GM19023 (cell line): ENCODE data around the gene PRKN.
"Not testable (repeated sequence)": the region's sequence is repeated elsewhere in the genome, so short reads cannot be mapped to it uniquely, and the experiment has no call there.

Source experiments
- ATAC-seq: cut with Tn5 transposase; IDR thresholded peaks from one replicate; pipeline ENCODE4 v1.9.1; 2021; ENCODE audit warnings: mild to moderate bottlenecking, moderate library complexity; ENCODE audit not compliant: unreplicated experiment

Gene PRKN

GRCh38 chr6:161882196-161882765 lies 845.3 kb downstream of the PRKN start:
- ATAC-seq: no peak

GRCh38 chr6:161880056-161880455 lies 847.5 kb downstream of the PRKN start:
- ATAC-seq: no peak

- ATAC-seq: no peak
These were observed 851.3 kb downstream of the PRKN start for GRCh38 chr6:161876231-161876630.

- no peak for ATAC-seq
These were observed 857.2 kb downstream of the PRKN start for GRCh38 chr6:161870236-161870901.

- ATAC-seq: no peak
These were observed 858.1 kb downstream of the PRKN start for GRCh38 chr6:161869491-161869890.

GRCh38 chr6:161866570-161866969 lies 861.0 kb downstream of the PRKN start:
- no peak for ATAC-seq

- ATAC-seq: not testable (repeated sequence)
These were observed 866.5 kb downstream of the PRKN start for GRCh38 chr6:161861061-161861460.

GRCh38 chr6:161853657-161854056 lies 873.9 kb downstream of the PRKN start:
- no peak for ATAC-seq

GRCh38 chr6:161851486-161851885 lies 876.1 kb downstream of the PRKN start:
- not testable (repeated sequence) for ATAC-seq

GRCh38 chr6:161850562-161850961 lies 877.0 kb downstream of the PRKN start:
- no peak for ATAC-seq

- ATAC-seq: no peak
These were observed 879.9 kb downstream of the PRKN start for GRCh38 chr6:161847628-161848027.

- ATAC-seq: no peak
These were observed 882.8 kb downstream of the PRKN start for GRCh38 chr6:161844804-161845203.

- ATAC-seq: no peak
These were observed 884.5 kb downstream of the PRKN start for GRCh38 chr6:161843066-161843465.

GRCh38 chr6:161840380-161840779 lies 887.2 kb downstream of the PRKN start:
- no peak for ATAC-seq

- ATAC-seq: no peak
These were observed 889.1 kb downstream of the PRKN start for GRCh38 chr6:161838306-161839035.

- ATAC-seq: no peak
These were observed 889.7 kb downstream of the PRKN start for GRCh38 chr6:161837854-161838253.

- no peak for ATAC-seq
These were observed 890.2 kb downstream of the PRKN start for GRCh38 chr6:161837449-161837735.

- ATAC-seq: no peak
These were observed 890.7 kb downstream of the PRKN start for GRCh38 chr6:161836643-161837448.

- no peak for ATAC-seq
These were observed 891.9 kb downstream of the PRKN start for GRCh38 chr6:161835500-161836215.

- no peak for ATAC-seq
These were observed 893.1 kb downstream of the PRKN start for GRCh38 chr6:161834426-161834825.
